ENCODE results near the gene PCSK5. TPM values are rescaled to one million over a fixed set of nuclear protein-coding genes. Genes with fewer than 3 reads are reported as not detected.

The PCSK5 gene
- total and polyA plus RNA-seq, 2 donors (not counting 3 experiments of a cell fraction or from before 2014, with no cell fraction given), result 2.6 to 4.8 TPM

- FAIRE-seq (no peak), DNase-seq (ENCODE audit: low read depth, low spot score) (no peak)
- no peaks in the 10 kb centered on the region for H3K36me3 ChIP-seq (ENCODE audit: control insufficient read depth in 2 of 2, extremely low read depth in 1 of 2, insufficient read depth in 2 of 2, low read length in 2 of 2)
- ChIA-PET CTCF (no interaction called here), POLR2A (no interaction called here)
- no peaks in the 10 kb centered on the region for H3K4me1 ChIP-seq (ENCODE audit: control insufficient read depth, extremely low read depth, insufficient read depth, low read length)
- H3K9me3 ChIP-seq (replicated peaks; ENCODE audit: control insufficient read depth, insufficient read depth, low read length), result no peaks in the 10 kb centered on the region
- H3K79me2 ChIP-seq (ENCODE audit: control insufficient read depth, insufficient read depth, low read length), result no peaks in the 10 kb centered on the region
- no TSS peak for BruUV-seq (replicated peaks)
- TF ChIP-seq CTCF (IDR thresholded peaks at IDR 0.05; ENCODE audit: extremely low read depth in 1 of 2, insufficient read depth in 1 of 2, low read depth in 1 of 2, low read length in 2 of 2) (no peak), FOS (IDR thresholded peaks at IDR 0.05; ENCODE audit: borderline replicate concordance, insufficient read depth, low read length) (no peak), MYC (IDR thresholded peaks at IDR 0.05; ENCODE audit: low read depth, low read length) (no peak), MAX (IDR thresholded peaks at IDR 0.05; ENCODE audit: insufficient read depth, insufficient read length) (no peak)
- dilution Hi-C loops (cut with MboI; ENCODE audit: extremely low pct_ligation_motif_present, low sequenced_read_pairs) (no loop called here), intact Hi-C loops (cut with micrococcal nuclease) (no loop called here)
- H3K9me1 ChIP-seq (replicated peaks; ENCODE audit: control insufficient read depth, extremely low read depth, insufficient read depth, low read length), result no peaks in the 10 kb centered on the region
- no peak overlapping the region for H3K4me3 ChIP-seq (replicated peaks in 1 of 3; ENCODE audit: insufficient read depth in 1 of 3, low read depth in 1 of 3, low read length in 3 of 3)
- no peak overlapping the region for H3K4me2 ChIP-seq (ENCODE audit: insufficient read depth, low read length)
- H3K27ac ChIP-seq (ENCODE audit: insufficient read depth, low read depth, low read length), result no peak overlapping the region
- no peak overlapping the region for H3K9ac ChIP-seq (replicated peaks; ENCODE audit: extremely low read depth, insufficient read depth, low read length)
- no peaks in the 10 kb centered on the region for H3K27me3 ChIP-seq (ENCODE audit: control insufficient read depth in 2 of 2, insufficient read depth in 2 of 2, low read length in 2 of 2)
- H4K20me1 ChIP-seq (replicated peaks; ENCODE audit: control insufficient read depth, extremely low read depth, insufficient read depth, low read length), result no peaks in the 10 kb centered on the region
- H2AFZ ChIP-seq (ENCODE audit: low read depth, low read length), result no peak overlapping the region
Observed at GRCh38 chr9:76192013-76192412, 301.5 kb downstream of the PCSK5 start.

GRCh38 chr9:76194896-76195295, 304.4 kb downstream of the PCSK5 start:
- no peaks in the 10 kb centered on the region for H3K36me3 ChIP-seq (ENCODE audit: control insufficient read depth in 2 of 2, extremely low read depth in 1 of 2, insufficient read depth in 2 of 2, low read length in 2 of 2)
- ChIA-PET POLR2A (no interaction called here), CTCF (no interaction called here)
- dilution Hi-C loops (cut with MboI; ENCODE audit: extremely low pct_ligation_motif_present, low sequenced_read_pairs), result no loop called here
- no peaks in the 10 kb centered on the region for H3K4me1 ChIP-seq (ENCODE audit: control insufficient read depth, extremely low read depth, insufficient read depth, low read length)
- no peak overlapping the region for H2AFZ ChIP-seq (ENCODE audit: low read depth, low read length)
- H3K9me3 ChIP-seq (replicated peaks; ENCODE audit: control insufficient read depth, insufficient read depth, low read length), result no peaks in the 10 kb centered on the region
- no TSS peak for BruUV-seq (replicated peaks)
- peaks cover 0 to 2% of the 10 kb centered on the region in 2 experiments for H3K27me3 ChIP-seq (ENCODE audit: control insufficient read depth in 2 of 2, insufficient read depth in 2 of 2, low read length in 2 of 2)
- intact Hi-C loops (cut with micrococcal nuclease), result no loop called here
- H3K4me3 ChIP-seq (replicated peaks in 1 of 3; ENCODE audit: insufficient read depth in 1 of 3, low read depth in 1 of 3, low read length in 3 of 3), result no peak overlapping the region
- H3K79me2 ChIP-seq (ENCODE audit: control insufficient read depth, insufficient read depth, low read length), result no peaks in the 10 kb centered on the region
- FAIRE-seq (no peak), DNase-seq (ENCODE audit: low read depth, low spot score) (no peak)
- H3K27ac ChIP-seq (ENCODE audit: insufficient read depth, low read depth, low read length), result no peak overlapping the region
- H3K9ac ChIP-seq (replicated peaks; ENCODE audit: extremely low read depth, insufficient read depth, low read length), result no peak overlapping the region
- no peak overlapping the region for H3K4me2 ChIP-seq (ENCODE audit: insufficient read depth, low read length)
- no peaks in the 10 kb centered on the region for H3K9me1 ChIP-seq (replicated peaks; ENCODE audit: control insufficient read depth, extremely low read depth, insufficient read depth, low read length)
- TF ChIP-seq POLR2AphosphoS5 (IDR thresholded peaks at IDR 0.05; ENCODE audit: insufficient read depth, low read depth, low read length) (no peak), EZH2 (IDR thresholded peaks at IDR 0.05; ENCODE audit: borderline replicate concordance, low read depth, low read length, severe bottlenecking) (no peak), FOS (IDR thresholded peaks at IDR 0.05; ENCODE audit: borderline replicate concordance, insufficient read depth, low read length) (no peak), MYC (IDR thresholded peaks at IDR 0.05; ENCODE audit: low read depth, low read length) (no peak), CTCF (IDR thresholded peaks at IDR 0.05; ENCODE audit: extremely low read depth in 1 of 2, insufficient read depth in 1 of 2, low read depth in 1 of 2, low read length in 2 of 2) (no peak), POLR2A (IDR thresholded peaks at IDR 0.05; ENCODE audit: low read depth, low read length) (no peak), JUN (IDR thresholded peaks at IDR 0.05; ENCODE audit: borderline replicate concordance, insufficient read depth, insufficient read length, low read depth) (no peak), GATA2 (IDR thresholded peaks at IDR 0.05; ENCODE audit: insufficient read depth, insufficient read length, low read depth, low read length) (no peak), MAX (IDR thresholded peaks at IDR 0.05; ENCODE audit: insufficient read depth, insufficient read length) (no peak)
- no peaks in the 10 kb centered on the region for H4K20me1 ChIP-seq (replicated peaks; ENCODE audit: control insufficient read depth, extremely low read depth, insufficient read depth, low read length)
